ENCODE data around the gene MCM3. TPM values are rescaled to one million over a fixed set of nuclear protein-coding genes. Genes with fewer than 3 reads are reported as not detected.

Gene MCM3
- polyA plus RNA-seq, 3 donors = 10.7 to 15.3 (median 12.1) TPM

DNA sequence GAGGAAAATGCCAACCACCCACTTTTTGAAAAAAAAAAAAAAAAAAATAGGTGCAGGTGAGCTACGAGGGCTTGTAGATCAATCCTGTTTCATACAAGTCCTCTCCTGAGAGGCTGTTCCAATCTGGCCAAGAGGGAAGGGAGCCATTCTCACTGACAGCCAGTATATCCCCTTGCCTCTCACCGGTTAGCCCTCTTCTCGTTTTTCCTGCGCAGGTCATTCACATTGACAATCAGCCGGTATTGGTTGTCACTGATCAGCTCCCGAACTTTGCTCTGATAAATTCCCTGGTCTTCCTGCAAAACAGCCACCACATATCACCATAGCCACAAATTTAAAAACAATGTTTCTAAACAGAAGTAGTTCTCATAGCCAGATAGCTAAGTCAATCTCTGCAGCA is 1.4 kb downstream of the MCM3 start:
- TF ChIP-seq, protein P1, sequence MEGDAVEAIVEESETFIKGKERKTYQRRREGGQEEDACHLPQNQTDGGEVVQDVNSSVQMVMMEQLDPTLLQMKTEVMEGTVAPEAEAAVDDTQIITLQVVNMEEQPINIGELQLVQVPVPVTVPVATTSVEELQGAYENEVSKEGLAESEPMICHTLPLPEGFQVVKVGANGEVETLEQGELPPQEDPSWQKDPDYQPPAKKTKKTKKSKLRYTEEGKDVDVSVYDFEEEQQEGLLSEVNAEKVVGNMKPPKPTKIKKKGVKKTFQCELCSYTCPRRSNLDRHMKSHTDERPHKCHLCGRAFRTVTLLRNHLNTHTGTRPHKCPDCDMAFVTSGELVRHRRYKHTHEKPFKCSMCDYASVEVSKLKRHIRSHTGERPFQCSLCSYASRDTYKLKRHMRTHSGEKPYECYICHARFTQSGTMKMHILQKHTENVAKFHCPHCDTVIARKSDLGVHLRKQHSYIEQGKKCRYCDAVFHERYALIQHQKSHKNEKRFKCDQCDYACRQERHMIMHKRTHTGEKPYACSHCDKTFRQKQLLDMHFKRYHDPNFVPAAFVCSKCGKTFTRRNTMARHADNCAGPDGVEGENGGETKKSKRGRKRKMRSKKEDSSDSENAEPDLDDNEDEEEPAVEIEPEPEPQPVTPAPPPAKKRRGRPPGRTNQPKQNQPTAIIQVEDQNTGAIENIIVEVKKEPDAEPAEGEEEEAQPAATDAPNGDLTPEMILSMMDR (IDR thresholded peaks at IDR 0.05) = no peak
- peak overlapping the region in 1 of 2 donors; percentile 22 for H3K4me3 Mint-ChIP-seq
- intact Hi-C loops (cut with micrococcal nuclease) = loop anchor here (5.0 to 10.0 kb wide), 5 partner anchors 69 to 292 kb away; partner anchors contain the start of genes TRAM2 (in 2 of the 2), EFHC1 (in 1 of the 2) and PAQR8 (in 1 of the 2)
- H3K4me3 ChIP-seq (replicated peaks in 1 of 3; ENCODE audit: low read depth in 2 of 3, low read length in 3 of 3) = no peak overlapping the region
- no peaks in the 10 kb centered on the region for H3K9me3 ChIP-seq (replicated peaks in 1 of 2; ENCODE audit: control insufficient read depth in 1 of 2, insufficient read depth in 1 of 2, low read length in 2 of 2)
- H3K27ac Mint-ChIP-seq = peak overlapping the region in 1 of 7 donors; percentile 10
- no peak overlapping the region for H3K9ac ChIP-seq (ENCODE audit: insufficient read depth, low read length, poor library complexity, severe bottlenecking)
- peaks cover 21% of the 10 kb centered on the region for H3K4me1 Mint-ChIP-seq
- WGBS (ENCODE audit: insufficient coverage) = 91% methylated on average over 3 of the region's 6 CpGs
- H4K20me1 ChIP-seq (ENCODE audit: insufficient read depth, low read length) = no peaks in the 10 kb centered on the region
- H3K36me3 ChIP-seq (replicated peaks in 1 of 2; ENCODE audit: control insufficient read depth in 1 of 2, insufficient read depth in 2 of 2, low read length in 2 of 2) = peaks cover 36 to 45% of the 10 kb centered on the region in 2 donors
- no peak for DNase-seq
- no peaks in the 10 kb centered on the region for H3K27me3 Mint-ChIP-seq (ENCODE audit: low read depth in 3 of 3)
- peaks cover 33 to 42% of the 10 kb centered on the region in 2 donors for H3K36me3 Mint-ChIP-seq
- no peaks in the 10 kb centered on the region for H3K9me3 Mint-ChIP-seq
- H3K27ac ChIP-seq (ENCODE audit: low read depth in 1 of 2, low read length in 2 of 2) = no peak overlapping the region
- peaks cover 17 to 21% of the 10 kb centered on the region in 2 donors for H3K4me1 ChIP-seq (ENCODE audit: control insufficient read depth in 1 of 2, insufficient read depth in 2 of 2, low read length in 2 of 2)
- no peak overlapping the region for H3K4me2 ChIP-seq (replicated peaks; ENCODE audit: extremely low read depth, low read length, poor library complexity, severe bottlenecking)
- no peak overlapping the region for H2AFZ ChIP-seq (ENCODE audit: insufficient read depth, low read depth, low read length, poor library complexity, severe bottlenecking)
- peaks cover 62% of the 10 kb centered on the region for H3K79me2 ChIP-seq (ENCODE audit: insufficient read depth, low read length)
- no peaks in the 10 kb centered on the region for H3K27me3 ChIP-seq (ENCODE audit: control insufficient read depth in 2 of 2, insufficient read depth in 2 of 2, low read length in 2 of 2)

DNA sequence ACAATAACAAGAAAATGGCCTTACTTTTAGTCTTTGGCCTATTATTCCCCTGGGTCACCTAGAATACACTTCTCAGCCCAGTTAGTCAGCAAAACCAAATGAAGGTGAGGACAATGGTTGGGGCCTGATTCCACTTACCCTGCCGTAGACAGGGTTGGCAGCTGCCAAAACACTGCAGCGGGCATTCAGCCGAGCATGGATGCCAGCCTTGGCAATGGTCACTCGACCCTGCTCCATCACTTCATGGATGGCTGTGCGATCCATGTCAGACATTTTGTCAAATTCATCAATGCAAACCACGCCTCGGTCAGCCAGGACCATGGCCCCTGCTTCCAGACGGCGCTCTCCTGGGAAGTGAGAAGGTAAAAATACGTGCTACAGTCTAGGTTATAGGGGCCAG is 8.4 kb downstream of the MCM3 start:
- Histone ChIP-seq H3K4me2 (replicated peaks; ENCODE audit: extremely low read depth, low read length, poor library complexity, severe bottlenecking) (no peak overlapping the region), H3K4me3 (replicated peaks in 1 of 3; ENCODE audit: low read depth in 2 of 3, low read length in 3 of 3) (no peak overlapping the region), H3K79me2 (ENCODE audit: insufficient read depth, low read length) (peaks cover 42% of the 10 kb centered on the region), H3K9ac (ENCODE audit: insufficient read depth, low read length, poor library complexity, severe bottlenecking) (no peak overlapping the region), H3K27ac (ENCODE audit: low read depth in 1 of 2, low read length in 2 of 2) (no peak overlapping the region), H3K27me3 (ENCODE audit: control insufficient read depth in 2 of 2, insufficient read depth in 2 of 2, low read length in 2 of 2) (no peaks in the 10 kb centered on the region), H3K36me3 (replicated peaks in 1 of 2; ENCODE audit: control insufficient read depth in 1 of 2, insufficient read depth in 2 of 2, low read length in 2 of 2) (peaks cover 84 to 98% of the 10 kb centered on the region in 2 donors), H3K9me3 (replicated peaks in 1 of 2; ENCODE audit: control insufficient read depth in 1 of 2, insufficient read depth in 1 of 2, low read length in 2 of 2) (no peaks in the 10 kb centered on the region), H2AFZ (ENCODE audit: insufficient read depth, low read depth, low read length, poor library complexity, severe bottlenecking) (no peak overlapping the region), H4K20me1 (ENCODE audit: insufficient read depth, low read length) (no peaks in the 10 kb centered on the region), H3K4me1 (ENCODE audit: control insufficient read depth in 1 of 2, insufficient read depth in 2 of 2, low read length in 2 of 2) (no peaks in the 10 kb centered on the region)
- intact Hi-C loops (cut with micrococcal nuclease) = no loop called here
- H3K27me3 Mint-ChIP-seq (ENCODE audit: low read depth in 3 of 3) = no peaks in the 10 kb centered on the region
- TF ChIP-seq, protein P1 (IDR thresholded peaks at IDR 0.05) = no peak
- 93% methylated on average over 9 of the region's 10 CpGs for WGBS (ENCODE audit: insufficient coverage)
- H3K4me3 Mint-ChIP-seq = no peak overlapping the region
- H3K27ac Mint-ChIP-seq = no peak overlapping the region
- no peaks in the 10 kb centered on the region for H3K9me3 Mint-ChIP-seq
- H3K4me1 Mint-ChIP-seq = no peaks in the 10 kb centered on the region
- H3K36me3 Mint-ChIP-seq = peaks cover 70 to 87% of the 10 kb centered on the region in 2 donors
- DNase-seq = no peak
